Activated T-helper 1 cell treated with anti-CD3 and anti-CD28 coated beads, Interleukin-12 subunit alpha, Interleukin-12 subunit beta, Interleukin-2, Interleukin-4 antibody, amounts not matched to agents 30 ng/mL and 10 ng/mL and 1 ng/mL, durations not matched to agents 14 hours and 24 hours and 36 hours (primary cell): Measurements from ENCODE around the gene CCDC91. TPM values are rescaled to one million over a fixed set of nuclear protein-coding genes. Genes with fewer than 3 reads are reported as not detected.
"Not testable (repeated sequence)": the region's sequence is repeated elsewhere in the genome, so short reads cannot be mapped to it uniquely, and the experiment has no call there.

Experiments used
- DNase-seq: peaks from one replicate; pipeline ENCODE4 v3.0.0; 2021; ENCODE audit warnings: low spot score
- H3K27ac Mint-ChIP-seq: one replicate; pipeline ENCODE4 v1.8.0; 2021; ENCODE audit warnings: mild to moderate bottlenecking, mixed read lengths
- H3K27me3 Mint-ChIP-seq: one replicate; pipeline ENCODE4 v1.8.0; 2022; ENCODE audit warnings: mild to moderate bottlenecking, moderate library complexity, mixed read lengths; ENCODE audit not compliant: insufficient read depth
- H3K36me3 Mint-ChIP-seq: one replicate; pipeline ENCODE4 v1.8.0; 2021; ENCODE audit warnings: low read depth, mixed read lengths
- H3K4me1 Mint-ChIP-seq: one replicate; pipeline ENCODE4 v1.8.0; 2021; ENCODE audit warnings: low read depth, mixed read lengths
- H3K4me3 Mint-ChIP-seq: one replicate; pipeline ENCODE4 v1.8.0; 2021; ENCODE audit warnings: mild to moderate bottlenecking, moderate library complexity, mixed read lengths
- H3K9me3 Mint-ChIP-seq: one replicate; pipeline ENCODE4 v1.8.0; 2021; ENCODE audit warnings: mixed read lengths
- intact Hi-C: fragments of 100-400 bp; cut with micrococcal nuclease; formaldehyde crosslinking; loops from one replicate; pipeline ENCODE4 v1.15.1; 2024
- total RNA-seq: library from RNA; stranded (reverse); gene quantifications from 2 replicates; pipeline ENCODE4 v1.2.3, GENCODE V29; 2022

The CCDC91 gene
- total RNA-seq, 1 donor from 2014 or later, result 12.9 TPM

- intact Hi-C loops, result loop anchor here (1.0 to 10.0 kb wide), 3 partner anchors 369 to 911 kb away; partner anchors contain the start of gene MRPS35
- Mint-ChIP-seq H3K9me3 (peaks cover 15% of the 10 kb centered on the region), H3K36me3 (peaks cover 10% of the 10 kb centered on the region), H3K27me3 (no peaks in the 10 kb centered on the region), H3K4me3 (peak overlapping the region; percentile 91), H3K4me1 (peaks cover 39% of the 10 kb centered on the region), H3K27ac (peak overlapping the region; percentile 91)
- DNase-seq, result peak; percentile 3
Observed at GRCh38 chr12:28191051-28192048, 1.1 kb downstream of the CCDC91 start.

- intact Hi-C loops, result loop anchor here (10.0 kb wide), 1 partner anchor 477 kb away; the partner anchor contains the start of gene MRPS35
- peaks cover 15% of the 10 kb centered on the region for H3K9me3 Mint-ChIP-seq
- H3K36me3 Mint-ChIP-seq, result peaks cover 11% of the 10 kb centered on the region
- peak overlapping the region; percentile 91 for H3K4me3 Mint-ChIP-seq
- no peak for DNase-seq
- H3K27me3 Mint-ChIP-seq, result no peaks in the 10 kb centered on the region
- H3K4me1 Mint-ChIP-seq, result peaks cover 39% of the 10 kb centered on the region
- H3K27ac Mint-ChIP-seq, result peak overlapping the region; percentile 91
Observed at GRCh38 chr12:28192125-28192524, 1.9 kb downstream of the CCDC91 start.

GRCh38 chr12:28194621-28195020 is 4.4 kb downstream of the CCDC91 start:
- H3K4me1 Mint-ChIP-seq, result peaks cover 26% of the 10 kb centered on the region
- intact Hi-C loops, result loop anchor here (10.0 kb wide), 1 partner anchor 480 kb away; the partner anchor contains the start of gene MRPS35
- H3K9me3 Mint-ChIP-seq, H3K4me3 Mint-ChIP-seq, H3K27ac Mint-ChIP-seq, DNase-seq, H3K27me3 Mint-ChIP-seq: not testable (repeated sequence)
- H3K36me3 Mint-ChIP-seq, result peaks cover 11% of the 10 kb centered on the region

- intact Hi-C loops, H3K4me3 Mint-ChIP-seq, DNase-seq, H3K4me1 Mint-ChIP-seq, H3K27ac Mint-ChIP-seq, H3K36me3 Mint-ChIP-seq, H3K27me3 Mint-ChIP-seq: not testable (repeated sequence)
- H3K9me3 Mint-ChIP-seq, result peaks cover 16% of the 10 kb centered on the region
Observed at GRCh38 chr12:28201136-28201535, 10.9 kb downstream of the CCDC91 start.

- Mint-ChIP-seq H3K4me1 (no peaks in the 10 kb centered on the region), H3K9me3 (peaks cover 18% of the 10 kb centered on the region), H3K27ac (no peak overlapping the region), H3K27me3 (no peaks in the 10 kb centered on the region), H3K4me3 (no peak overlapping the region), H3K36me3 (peaks cover 6% of the 10 kb centered on the region)
- DNase-seq, result no peak
- intact Hi-C loops, result no loop called here
Observed at GRCh38 chr12:28202374-28203130, 12.3 kb downstream of the CCDC91 start.

GRCh38 chr12:28209782-28210181 is 19.5 kb downstream of the CCDC91 start:
- H3K27me3 Mint-ChIP-seq, result no peaks in the 10 kb centered on the region
- no peak overlapping the region for H3K4me3 Mint-ChIP-seq
- no peak overlapping the region for H3K27ac Mint-ChIP-seq
- peaks cover 32% of the 10 kb centered on the region for H3K9me3 Mint-ChIP-seq
- no peak for DNase-seq
- no peaks in the 10 kb centered on the region for H3K4me1 Mint-ChIP-seq
- intact Hi-C loops, result no loop called here
- H3K36me3 Mint-ChIP-seq, result peaks cover 26% of the 10 kb centered on the region

GRCh38 chr12:28212182-28212581 is 21.9 kb downstream of the CCDC91 start:
- Mint-ChIP-seq H3K4me3 (no peak overlapping the region), H3K4me1 (peaks cover 1% of the 10 kb centered on the region), H3K27me3 (no peaks in the 10 kb centered on the region), H3K27ac (no peak overlapping the region), H3K36me3 (peaks cover 25% of the 10 kb centered on the region), H3K9me3 (peaks cover 28% of the 10 kb centered on the region)
- no peak for DNase-seq
- intact Hi-C loops, result no loop called here

GRCh38 chr12:28215021-28215420 is 24.8 kb downstream of the CCDC91 start:
- intact Hi-C loops, result no loop called here
- H3K27ac Mint-ChIP-seq, result no peak overlapping the region
- H3K4me3 Mint-ChIP-seq, result no peak overlapping the region
- peaks cover 31% of the 10 kb centered on the region for H3K9me3 Mint-ChIP-seq
- peaks cover 21% of the 10 kb centered on the region for H3K36me3 Mint-ChIP-seq
- peaks cover 11% of the 10 kb centered on the region for H3K4me1 Mint-ChIP-seq
- DNase-seq, result no peak
- no peaks in the 10 kb centered on the region for H3K27me3 Mint-ChIP-seq

- Mint-ChIP-seq H3K4me3 (no peak overlapping the region), H3K27me3 (no peaks in the 10 kb centered on the region), H3K4me1 (peaks cover 13% of the 10 kb centered on the region), H3K9me3 (peaks cover 26% of the 10 kb centered on the region), H3K36me3 (peaks cover 18% of the 10 kb centered on the region), H3K27ac (no peak overlapping the region)
- intact Hi-C loops, result no loop called here
- DNase-seq, result no peak
Observed at GRCh38 chr12:28216016-28216415, 25.8 kb downstream of the CCDC91 start.

GRCh38 chr12:28217805-28218204 is 27.5 kb downstream of the CCDC91 start:
- intact Hi-C loops, result no loop called here
- no peak overlapping the region for H3K27ac Mint-ChIP-seq
- H3K9me3 Mint-ChIP-seq, result peaks cover 18% of the 10 kb centered on the region
- peaks cover 9% of the 10 kb centered on the region for H3K36me3 Mint-ChIP-seq
- no peak overlapping the region for H3K4me3 Mint-ChIP-seq
- no peaks in the 10 kb centered on the region for H3K27me3 Mint-ChIP-seq
- H3K4me1 Mint-ChIP-seq, result peaks cover 31% of the 10 kb centered on the region
- DNase-seq, result no peak

- Mint-ChIP-seq H3K27me3 (no peaks in the 10 kb centered on the region), H3K9me3 (peaks cover 11% of the 10 kb centered on the region), H3K4me1 (peaks cover 42% of the 10 kb centered on the region), H3K27ac (no peak overlapping the region), H3K4me3 (no peak overlapping the region), H3K36me3 (peaks cover 4% of the 10 kb centered on the region)
- intact Hi-C loops, result no loop called here
- DNase-seq, result no peak
Observed at GRCh38 chr12:28218875-28219274, 28.6 kb downstream of the CCDC91 start.

- H3K36me3 Mint-ChIP-seq, result no peaks in the 10 kb centered on the region
- peaks cover 50% of the 10 kb centered on the region for H3K4me1 Mint-ChIP-seq
- peaks cover 11% of the 10 kb centered on the region for H3K9me3 Mint-ChIP-seq
- no peak overlapping the region for H3K4me3 Mint-ChIP-seq
- DNase-seq, result no peak
- intact Hi-C loops, result no loop called here
- no peaks in the 10 kb centered on the region for H3K27me3 Mint-ChIP-seq
- no peak overlapping the region for H3K27ac Mint-ChIP-seq
Observed at GRCh38 chr12:28219827-28220226, 29.6 kb downstream of the CCDC91 start.
